ENCODE results near the gene STAB1.

STAB1 gene

GRCh38 chr3:52494886-52495495 lies at the start of gene STAB1:
STAB1 (plus strand) TSS chr3:52495338; CDS start chr3:52495414, 76 bp downstream.
- H3K9ac ChIP-seq (ENCODE audit: low read length in 2 of 2), result no peak within 1 kb of the TSS
- peaks cover 9% of the 10 kb centered on the region for H3K4me1 ChIP-seq (ENCODE audit: control insufficient read depth, insufficient read depth, low read length)

DNA sequence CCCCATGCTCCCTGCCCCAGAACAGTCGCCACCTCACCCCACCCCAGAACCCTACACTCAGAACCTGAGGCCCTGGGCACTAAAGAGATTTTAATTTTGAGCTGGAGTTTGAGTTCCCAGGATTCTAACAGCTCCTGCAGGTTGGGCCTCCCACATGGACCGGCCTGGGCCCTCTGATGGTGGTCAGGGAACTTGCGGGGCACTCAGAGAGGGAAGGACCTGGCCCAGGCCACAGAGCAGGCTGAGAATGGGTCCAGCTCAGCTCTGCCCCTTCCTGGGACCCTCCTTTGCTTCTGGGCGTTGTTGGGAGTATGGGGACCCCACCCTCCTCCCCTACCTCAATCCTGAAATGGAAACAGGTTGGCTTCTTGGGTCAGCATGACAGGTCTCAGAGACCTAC lies 49.1 kb upstream of the STAB1 start:
- Histone ChIP-seq H3K36me3 (ENCODE audit: control insufficient read depth in 2 of 2, insufficient read depth in 2 of 2, low read length in 2 of 2) (no peaks in the 10 kb centered on the region), H3K27ac (ENCODE audit: low read length) (no peak overlapping the region), H3K27me3 (ENCODE audit: control insufficient read depth in 1 of 2, insufficient read depth in 2 of 2, low read length in 2 of 2) (no peaks in the 10 kb centered on the region), H3K4me3 (ENCODE audit: low read length in 2 of 2) (no peak overlapping the region), H3K9ac (ENCODE audit: low read length in 2 of 2) (no peak overlapping the region), H3K4me1 (ENCODE audit: control insufficient read depth, insufficient read depth, low read length) (peaks cover 10% of the 10 kb centered on the region), H3K9me3 (ENCODE audit: control insufficient read depth in 2 of 2, low read length in 2 of 2) (no peaks in the 10 kb centered on the region)

More at GRCh38 chr3:52494886-52495495, at the start of gene STAB1:
- Histone ChIP-seq H3K27ac (ENCODE audit: low read length) (no peak within 1 kb of the TSS), H3K4me3 (ENCODE audit: low read length in 2 of 2) (peak within 1 kb of the TSS in 1 of 2 donors; percentile 40), H3K36me3 (ENCODE audit: control insufficient read depth in 2 of 2, insufficient read depth in 2 of 2, low read length in 2 of 2) (peaks cover 21 to 26% of the 10 kb centered on the region in 2 donors), H3K9me3 (ENCODE audit: control insufficient read depth in 2 of 2, low read length in 2 of 2) (no peaks in the 10 kb centered on the region), H3K27me3 (ENCODE audit: control insufficient read depth in 1 of 2, insufficient read depth in 2 of 2, low read length in 2 of 2) (no peaks in the 10 kb centered on the region)

- H3K4me1 ChIP-seq (ENCODE audit: control insufficient read depth, insufficient read depth, low read length), result peaks cover 10% of the 10 kb centered on the region
- no peak overlapping the region for H3K9ac ChIP-seq (ENCODE audit: low read length in 2 of 2)
- no peaks in the 10 kb centered on the region for H3K9me3 ChIP-seq (ENCODE audit: control insufficient read depth in 2 of 2, low read length in 2 of 2)
- no peaks in the 10 kb centered on the region for H3K27me3 ChIP-seq (ENCODE audit: control insufficient read depth in 1 of 2, insufficient read depth in 2 of 2, low read length in 2 of 2)
- H3K27ac ChIP-seq (ENCODE audit: low read length), result no peak overlapping the region
- no peak overlapping the region for H3K4me3 ChIP-seq (ENCODE audit: low read length in 2 of 2)
- no peaks in the 10 kb centered on the region for H3K36me3 ChIP-seq (ENCODE audit: control insufficient read depth in 2 of 2, insufficient read depth in 2 of 2, low read length in 2 of 2)
Observed at GRCh38 chr3:52446631-52447511, 48.3 kb upstream of the STAB1 start.

GRCh38 chr3:52447512-52448355 lies 47.4 kb upstream of the STAB1 start:
- H3K27ac ChIP-seq (ENCODE audit: low read length), result no peak overlapping the region
- H3K36me3 ChIP-seq (ENCODE audit: control insufficient read depth in 2 of 2, insufficient read depth in 2 of 2, low read length in 2 of 2), result no peaks in the 10 kb centered on the region
- no peak overlapping the region for H3K9ac ChIP-seq (ENCODE audit: low read length in 2 of 2)
- no peaks in the 10 kb centered on the region for H3K27me3 ChIP-seq (ENCODE audit: control insufficient read depth in 1 of 2, insufficient read depth in 2 of 2, low read length in 2 of 2)
- peaks cover 10% of the 10 kb centered on the region for H3K4me1 ChIP-seq (ENCODE audit: control insufficient read depth, insufficient read depth, low read length)
- no peak overlapping the region for H3K4me3 ChIP-seq (ENCODE audit: low read length in 2 of 2)
- H3K9me3 ChIP-seq (ENCODE audit: control insufficient read depth in 2 of 2, low read length in 2 of 2), result no peaks in the 10 kb centered on the region

DNA sequence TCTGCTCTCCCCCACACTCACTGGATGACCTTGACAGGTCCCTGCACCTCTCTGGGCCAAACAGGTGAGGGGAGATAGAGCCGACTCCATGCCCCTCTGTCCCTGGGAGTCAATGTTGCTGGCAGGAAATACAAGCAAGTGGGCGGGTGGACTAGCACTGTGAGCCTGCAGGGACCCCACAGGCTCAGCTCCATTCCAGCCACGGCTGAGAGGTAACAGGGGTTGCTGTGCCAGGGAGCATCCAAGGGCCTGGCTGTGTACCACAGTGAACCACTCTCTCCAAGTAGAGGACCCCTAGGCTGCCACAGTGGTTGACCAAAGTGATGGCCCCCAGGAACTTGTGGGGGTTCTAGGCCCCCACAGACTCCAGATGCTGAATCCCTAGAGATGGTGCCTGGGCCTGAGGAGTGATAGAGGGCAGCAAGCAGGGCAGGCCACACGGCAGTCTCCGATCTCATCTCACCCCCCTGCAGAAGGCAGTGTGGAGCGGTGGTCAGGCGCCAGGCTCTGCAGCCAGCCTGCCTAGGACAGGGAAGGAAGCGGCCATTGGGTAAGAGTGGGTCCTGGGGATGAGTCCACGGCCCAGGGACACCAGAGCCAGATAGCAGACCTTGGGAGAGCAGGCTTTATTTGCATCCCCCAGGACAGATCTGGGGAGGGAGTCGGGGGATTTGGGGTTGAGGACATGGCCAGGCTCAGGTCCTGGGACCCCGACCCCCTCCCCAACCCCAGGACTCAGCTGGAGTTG lies 44.5 kb upstream of the STAB1 start:
- H3K36me3 ChIP-seq (ENCODE audit: control insufficient read depth in 2 of 2, insufficient read depth in 2 of 2, low read length in 2 of 2), result no peaks in the 10 kb centered on the region
- H3K4me3 ChIP-seq (ENCODE audit: low read length in 2 of 2), result no peak overlapping the region
- no peak overlapping the region for H3K27ac ChIP-seq (ENCODE audit: low read length)
- no peaks in the 10 kb centered on the region for H3K9me3 ChIP-seq (ENCODE audit: control insufficient read depth in 2 of 2, low read length in 2 of 2)
- peaks cover 17% of the 10 kb centered on the region for H3K4me1 ChIP-seq (ENCODE audit: control insufficient read depth, insufficient read depth, low read length)
- H3K9ac ChIP-seq (ENCODE audit: low read length in 2 of 2), result no peak overlapping the region
- H3K27me3 ChIP-seq (ENCODE audit: control insufficient read depth in 1 of 2, insufficient read depth in 2 of 2, low read length in 2 of 2), result no peaks in the 10 kb centered on the region

DNA sequence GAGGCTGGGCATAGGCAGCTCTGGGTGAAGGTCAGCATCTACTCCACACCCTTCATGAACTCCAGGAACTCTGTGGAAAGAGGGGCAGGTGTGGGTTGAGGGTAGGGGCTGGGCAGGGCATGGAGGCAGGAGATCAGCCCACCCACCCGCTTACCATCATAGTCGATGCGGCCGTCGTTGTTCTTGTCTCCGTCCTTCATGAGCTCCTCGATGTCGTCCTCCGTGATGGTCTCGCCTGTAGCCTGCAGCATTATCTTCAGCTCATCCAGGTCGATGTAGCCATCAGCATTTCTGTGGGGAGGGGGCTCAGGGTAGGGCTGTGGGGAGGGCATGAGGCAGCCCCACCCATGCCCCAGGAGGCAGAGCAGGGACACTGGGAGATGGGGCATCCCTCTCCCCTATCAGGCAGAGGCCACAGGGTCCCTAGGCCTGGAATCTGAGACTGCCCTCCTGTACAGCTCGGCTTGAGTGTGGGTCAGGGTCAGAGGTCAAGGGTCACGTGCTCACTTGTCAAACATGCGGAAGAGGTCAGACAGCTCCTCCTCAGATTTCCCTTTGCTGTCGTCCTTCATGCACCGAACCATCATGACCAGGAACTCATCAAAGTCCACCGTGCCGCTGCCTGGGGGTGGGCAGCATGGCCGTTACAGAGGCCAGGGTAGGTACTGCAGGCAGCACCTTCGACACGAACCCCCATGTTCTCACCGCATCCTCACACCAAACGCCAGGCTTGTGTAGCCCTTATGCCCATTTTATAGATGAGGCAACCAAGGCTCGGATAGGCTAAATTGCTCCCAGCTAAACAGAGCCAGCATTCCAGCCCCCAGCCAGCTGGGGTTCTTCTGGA lies 43.7 kb upstream of the STAB1 start:
- Histone ChIP-seq H3K4me3 (ENCODE audit: low read length in 2 of 2) (no peak overlapping the region), H3K27ac (ENCODE audit: low read length) (no peak overlapping the region), H3K9ac (ENCODE audit: low read length in 2 of 2) (no peak overlapping the region), H3K36me3 (ENCODE audit: control insufficient read depth in 2 of 2, insufficient read depth in 2 of 2, low read length in 2 of 2) (no peaks in the 10 kb centered on the region), H3K27me3 (ENCODE audit: control insufficient read depth in 1 of 2, insufficient read depth in 2 of 2, low read length in 2 of 2) (no peaks in the 10 kb centered on the region), H3K9me3 (ENCODE audit: control insufficient read depth in 2 of 2, low read length in 2 of 2) (no peaks in the 10 kb centered on the region), H3K4me1 (ENCODE audit: control insufficient read depth, insufficient read depth, low read length) (peaks cover 23% of the 10 kb centered on the region)

DNA sequence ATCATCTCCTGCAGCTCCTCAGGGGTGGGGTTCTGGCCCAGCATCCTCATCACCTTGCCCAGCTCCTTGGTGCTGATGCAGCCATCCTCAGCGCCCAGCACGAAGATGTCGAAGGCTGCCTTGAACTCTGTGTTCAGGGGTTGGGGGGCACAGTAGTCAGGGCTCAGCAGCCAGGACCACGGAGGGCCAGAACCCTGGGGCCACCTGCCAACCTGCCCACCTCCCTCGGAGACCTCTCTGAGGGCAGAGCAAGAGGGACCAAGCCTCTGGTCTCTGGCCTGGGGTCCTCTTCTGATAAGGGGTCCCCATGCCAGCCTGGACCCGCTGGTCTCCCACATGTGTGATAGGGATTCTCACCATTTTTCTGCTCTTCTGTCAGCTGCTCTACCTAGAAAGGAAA lies 43.0 kb upstream of the STAB1 start:
- Histone ChIP-seq H3K27ac (ENCODE audit: low read length) (no peak overlapping the region), H3K27me3 (ENCODE audit: control insufficient read depth in 1 of 2, insufficient read depth in 2 of 2, low read length in 2 of 2) (no peaks in the 10 kb centered on the region), H3K9ac (ENCODE audit: low read length in 2 of 2) (no peak overlapping the region), H3K4me1 (ENCODE audit: control insufficient read depth, insufficient read depth, low read length) (peaks cover 24% of the 10 kb centered on the region), H3K36me3 (ENCODE audit: control insufficient read depth in 2 of 2, insufficient read depth in 2 of 2, low read length in 2 of 2) (peaks cover 0 to under 1% of the 10 kb centered on the region in 2 donors), H3K4me3 (ENCODE audit: low read length in 2 of 2) (no peak overlapping the region), H3K9me3 (ENCODE audit: control insufficient read depth in 2 of 2, low read length in 2 of 2) (no peaks in the 10 kb centered on the region)

DNA sequence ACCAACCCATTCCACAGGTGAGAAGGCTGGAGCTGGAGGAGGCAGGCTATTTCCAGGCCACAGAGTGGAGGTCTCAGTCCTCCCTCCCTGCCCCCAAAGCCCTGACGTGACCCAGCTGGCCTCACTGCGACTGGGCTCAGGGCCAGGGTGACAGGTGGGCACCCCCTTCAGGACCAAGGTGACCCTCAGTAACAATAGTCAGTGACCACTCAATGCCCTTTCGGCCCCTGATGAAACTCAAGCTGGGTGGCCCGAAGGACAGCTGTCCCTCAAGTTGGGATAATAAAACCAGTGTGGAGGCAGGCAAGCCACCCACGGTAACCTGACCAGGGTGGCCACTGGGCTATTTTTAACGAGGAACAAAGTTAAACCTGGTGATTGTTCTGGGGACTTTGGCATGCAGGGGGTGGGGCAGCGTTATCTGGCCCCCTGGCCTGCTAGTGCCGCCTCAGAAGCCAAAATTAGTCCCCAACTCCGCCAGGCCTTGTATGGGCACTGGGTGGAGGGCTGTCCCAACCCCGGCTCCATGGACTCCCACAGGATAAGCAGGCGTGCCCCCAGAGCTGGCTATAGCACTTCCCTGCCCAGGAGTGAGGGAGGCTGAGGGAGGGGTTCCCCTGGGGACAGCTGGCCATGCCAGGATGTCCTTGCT lies 42.4 kb upstream of the STAB1 start:
- Histone ChIP-seq H3K36me3 (ENCODE audit: control insufficient read depth in 2 of 2, insufficient read depth in 2 of 2, low read length in 2 of 2) (peaks cover under 1 to 6% of the 10 kb centered on the region in 2 donors), H3K4me1 (ENCODE audit: control insufficient read depth, insufficient read depth, low read length) (peaks cover 29% of the 10 kb centered on the region), H3K9ac (ENCODE audit: low read length in 2 of 2) (no peak overlapping the region), H3K27ac (ENCODE audit: low read length) (no peak overlapping the region), H3K4me3 (ENCODE audit: low read length in 2 of 2) (no peak overlapping the region), H3K27me3 (ENCODE audit: control insufficient read depth in 1 of 2, insufficient read depth in 2 of 2, low read length in 2 of 2) (no peaks in the 10 kb centered on the region), H3K9me3 (ENCODE audit: control insufficient read depth in 2 of 2, low read length in 2 of 2) (no peaks in the 10 kb centered on the region)

DNA sequence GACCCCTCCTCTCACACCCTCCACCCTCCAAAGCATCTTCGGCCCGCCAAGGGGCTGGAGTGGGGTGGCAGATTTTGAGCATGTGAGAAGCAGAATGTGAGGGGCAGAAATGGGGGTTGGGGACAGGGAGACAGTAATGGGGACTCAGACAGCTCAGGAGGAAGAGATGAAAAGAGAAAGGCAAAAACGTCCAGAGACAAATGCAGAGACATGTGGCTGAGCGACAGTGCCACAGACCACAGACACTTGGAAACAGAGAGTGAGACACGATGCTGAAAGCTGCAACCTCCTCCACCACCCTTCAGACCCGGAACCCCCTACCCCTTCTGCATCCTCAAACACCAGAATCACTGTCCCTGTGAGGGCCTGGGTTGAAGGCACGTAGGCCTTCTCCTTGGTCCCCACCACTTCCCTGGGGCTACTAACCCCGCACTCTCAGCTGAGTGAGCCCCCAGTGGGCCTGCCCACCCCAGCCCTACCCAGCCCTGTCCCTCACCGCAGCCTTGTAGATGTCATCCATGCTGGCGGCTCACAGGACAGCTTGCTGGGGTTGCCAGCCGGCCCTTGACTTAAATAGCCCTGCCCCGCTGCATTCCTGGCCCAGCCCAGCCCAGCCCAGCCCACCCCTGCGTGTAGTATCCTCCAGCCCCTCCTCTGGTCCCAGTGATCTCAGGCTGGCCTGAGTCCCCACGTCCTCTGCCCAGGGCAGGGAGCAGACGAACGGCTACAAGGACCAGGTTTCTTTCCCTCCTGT lies 41.5 kb upstream of the STAB1 start, which contains the start of gene TNNC1:
TNNC1 (minus strand) TSS at position 546 of the 754 bp plus-strand sequence; CDS start at position 520, 26 bp downstream.
- no peaks in the 10 kb centered on the region for H3K27me3 ChIP-seq (ENCODE audit: control insufficient read depth in 1 of 2, insufficient read depth in 2 of 2, low read length in 2 of 2)
- peak within 1 kb of the TSS; percentile 94 to 99 for H3K9ac ChIP-seq (ENCODE audit: low read length in 2 of 2)
- no peaks in the 10 kb centered on the region for H3K9me3 ChIP-seq (ENCODE audit: control insufficient read depth in 2 of 2, low read length in 2 of 2)
- H3K4me3 ChIP-seq (ENCODE audit: low read length in 2 of 2), result peak within 1 kb of the TSS; percentile 92 to 95
- peaks cover 29% of the 10 kb centered on the region for H3K4me1 ChIP-seq (ENCODE audit: control insufficient read depth, insufficient read depth, low read length)
- H3K36me3 ChIP-seq (ENCODE audit: control insufficient read depth in 2 of 2, insufficient read depth in 2 of 2, low read length in 2 of 2), result peaks cover 8 to 13% of the 10 kb centered on the region in 2 donors
- H3K27ac ChIP-seq (ENCODE audit: low read length), result peak within 1 kb of the TSS; percentile 85

Data from stomach smooth muscle (tissue), 2 donors.